Activated CD8-positive, alpha-beta memory T cell treated with anti-CD3 and anti-CD28 coated beads, Interleukin-2, amount 10 ng/mL, durations not matched to agents 7 days and 5 days (primary cell): ENCODE measurements around the gene SPTLC2. TPM values are rescaled to one million over a fixed set of nuclear protein-coding genes. Genes with fewer than 3 reads are reported as not detected.
A peak's percentile ranks its signal among the peaks of the same experiment; 100 is the strongest.
"Not testable (repeated sequence)": the region's sequence is repeated elsewhere in the genome, so short reads cannot be mapped to it uniquely, and the experiment has no call there.

ENCODE experiments used
- ATAC-seq: fragments of 150-1000 bp; cut with Tn5 transposase; one replicate; pipeline ENCODE4 v1.10.0; 2021; ENCODE audit warnings: moderate library complexity
- CTCF ChIA-PET: fragments of 350-600 bp; sonication (Branson Sonifier 250); formaldehyde crosslinking; loops from one replicate; lab custom pipeline; 2021; ENCODE audit warnings: antibody characterized with exemption; lab: Charles Lee
- DNase-seq: peaks from one replicate; pipeline ENCODE4 v3.0.0-alpha.2; 2020
- H3K27ac Mint-ChIP-seq: one replicate; pipeline ENCODE4 v1.8.0; 2021; ENCODE audit warnings: mild to moderate bottlenecking, mixed read lengths
- H3K27me3 Mint-ChIP-seq: one replicate; pipeline ENCODE4 v1.8.0; 2021; ENCODE audit warnings: mixed read lengths
- H3K36me3 Mint-ChIP-seq: one replicate; pipeline ENCODE4 v1.8.0; 2021; ENCODE audit warnings: mild to moderate bottlenecking, mixed read lengths
- H3K4me1 Mint-ChIP-seq: one replicate; pipeline ENCODE4 v1.8.0; 2021; ENCODE audit warnings: mixed read lengths
- H3K4me3 Mint-ChIP-seq: one replicate; pipeline ENCODE4 v1.8.0; 2021; ENCODE audit warnings: mild to moderate bottlenecking, moderate library complexity, mixed read lengths
- H3K9me3 Mint-ChIP-seq: one replicate; pipeline ENCODE4 v1.8.0; 2022; ENCODE audit warnings: low read depth, mixed read lengths
- total RNA-seq, 2 experiments: library from RNA; stranded (reverse); gene quantifications; one replicate each; pipeline ENCODE4 v1.2.3, GENCODE V29; 2021

SPTLC2 gene
- total RNA-seq, 2 experiments from 2014 or later: 34.5 to 43.3 TPM

DNA sequence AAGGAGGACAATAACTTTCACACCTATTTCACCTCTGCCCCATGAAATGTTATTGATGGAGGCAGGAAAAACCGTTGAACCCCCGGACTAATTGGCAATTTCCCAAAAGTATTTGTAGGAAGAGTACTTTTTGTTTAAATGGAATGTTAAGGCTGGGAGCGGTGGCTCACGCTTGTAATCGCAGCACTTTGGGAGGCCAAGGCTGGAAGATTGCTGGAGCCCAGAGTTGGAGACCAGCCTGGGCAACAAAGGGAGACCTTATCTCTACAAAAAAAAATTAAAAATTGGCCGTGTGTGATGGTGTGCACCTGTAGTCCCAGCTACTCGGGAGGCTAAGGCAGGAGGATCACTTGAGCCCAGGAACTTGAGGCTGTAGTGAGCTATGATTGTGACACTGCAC is 26.0 kb upstream of the SPTLC2 start:
- Mint-ChIP-seq H3K27me3 (no peaks in the 10 kb centered on the region), H3K4me3 (peak overlapping the region; percentile 75), H3K9me3 (peaks cover 2% of the 10 kb centered on the region), H3K36me3 (peaks cover 2% of the 10 kb centered on the region), H3K4me1 (peaks cover 18% of the 10 kb centered on the region), H3K27ac (peak overlapping the region; percentile 85)
- CTCF ChIA-PET: interaction anchor here (0.7 to 1.4 kb wide), 2 partner anchors 11 to 13 kb away, joined by 3 read pairs; no protein-coding TSS in a partner anchor
- no peak for DNase-seq
- no peak for ATAC-seq

DNA sequence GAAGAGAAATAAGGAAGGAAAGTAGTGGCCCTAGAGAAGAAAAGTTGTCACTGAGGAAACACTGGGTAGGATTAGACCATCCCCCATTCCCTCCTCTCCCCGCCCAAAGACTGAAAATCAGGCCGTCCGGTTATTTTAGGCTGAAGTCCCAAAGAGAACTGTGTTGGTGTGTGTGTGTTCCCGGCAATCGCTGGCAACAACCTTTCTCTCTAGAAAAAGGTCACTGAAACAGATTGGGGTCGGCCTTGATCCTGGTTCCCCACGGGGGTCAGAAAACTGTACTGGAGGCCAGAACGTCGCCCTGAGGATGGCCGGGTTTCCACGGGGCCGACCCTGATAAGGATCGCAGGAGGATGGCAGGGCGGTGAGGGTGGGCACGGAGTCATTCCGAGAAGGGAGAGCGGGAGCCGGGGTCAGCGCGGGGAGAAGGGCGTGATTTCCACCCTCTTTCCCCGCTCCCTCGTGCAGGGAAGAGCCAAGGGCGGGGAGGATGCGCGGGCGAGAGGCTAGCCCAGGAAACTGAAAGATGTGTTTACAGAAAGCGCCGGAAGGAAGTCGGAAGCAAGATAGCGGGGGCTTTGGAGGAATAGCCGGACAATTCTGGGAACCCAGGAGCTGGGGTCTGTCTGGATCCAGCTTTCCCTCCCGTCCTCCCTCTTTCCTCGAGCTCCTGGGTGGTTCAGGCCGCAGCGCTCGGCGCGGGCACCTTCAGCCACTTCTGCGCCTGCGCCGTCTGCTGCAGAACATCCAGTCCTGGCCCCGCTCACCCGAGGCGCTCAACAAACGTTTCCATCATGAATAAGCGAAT is 25.3 kb upstream of the SPTLC2 start:
- DNase-seq: peak; percentile 75
- peak overlapping the region; percentile 85 for H3K27ac Mint-ChIP-seq
- CTCF ChIA-PET: interaction anchor here (1.4 kb wide), 1 partner anchor 12 kb away, joined by 3 read pairs; no protein-coding TSS in a partner anchor

DNA sequence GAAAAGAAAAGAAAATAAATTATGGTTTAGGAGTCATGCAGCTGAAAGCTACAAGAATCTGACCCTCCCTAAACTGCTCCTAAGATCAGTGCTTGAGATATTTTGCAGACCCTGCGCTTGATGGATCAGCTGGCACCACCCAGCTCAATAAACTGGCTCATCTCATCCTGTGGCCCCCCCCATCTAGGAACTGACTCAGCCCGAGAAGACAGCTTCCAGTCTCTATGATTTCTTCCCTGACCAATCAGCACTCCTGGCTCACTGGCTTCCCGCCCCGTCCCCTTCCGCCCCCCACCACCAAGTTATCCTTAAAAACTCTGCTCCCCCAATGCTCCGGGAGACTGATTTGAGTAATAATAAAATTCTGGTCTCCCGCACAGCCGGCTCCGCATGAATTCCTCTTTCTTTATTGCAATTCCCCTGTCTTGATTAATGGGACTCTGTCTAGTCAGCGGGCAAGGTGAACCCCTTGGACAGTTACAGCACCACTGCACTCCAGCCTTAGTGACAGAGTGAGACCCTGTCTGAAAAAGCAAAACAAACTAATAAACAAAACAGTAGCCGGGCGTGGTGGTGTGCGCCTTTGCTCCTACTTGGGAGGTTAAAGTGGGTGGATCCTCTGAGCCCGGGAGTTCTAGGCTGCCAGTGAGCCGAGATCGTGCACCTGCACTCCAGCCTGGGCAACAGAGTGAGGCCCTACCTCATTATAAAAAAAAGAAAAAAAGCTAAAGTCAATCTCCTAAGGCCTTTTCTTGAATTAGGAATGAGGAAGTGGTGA is 24.5 kb upstream of the SPTLC2 start:
- H3K4me3 Mint-ChIP-seq: peak overlapping the region; percentile 75
- peaks cover 18% of the 10 kb centered on the region for H3K4me1 Mint-ChIP-seq
- CTCF ChIA-PET: interaction anchor here (1.0 to 1.4 kb wide), 2 partner anchors 13 to 16 kb away, joined by 3 read pairs; no protein-coding TSS in a partner anchor
- peak overlapping the region; percentile 85 for H3K27ac Mint-ChIP-seq
- DNase-seq: no peak
- no peaks in the 10 kb centered on the region for H3K27me3 Mint-ChIP-seq
- peaks cover 2% of the 10 kb centered on the region for H3K36me3 Mint-ChIP-seq
- ATAC-seq: no peak
- H3K9me3 Mint-ChIP-seq: no peaks in the 10 kb centered on the region

More for the DNA sequence above, 25.3 kb upstream of the SPTLC2 start:
- Mint-ChIP-seq H3K27me3 (no peaks in the 10 kb centered on the region), H3K36me3 (peaks cover 2% of the 10 kb centered on the region), H3K9me3 (peaks cover 2% of the 10 kb centered on the region), H3K4me3 (peak overlapping the region; percentile 75), H3K4me1 (peaks cover 18% of the 10 kb centered on the region)
- peak; percentile 93 for ATAC-seq

DNA sequence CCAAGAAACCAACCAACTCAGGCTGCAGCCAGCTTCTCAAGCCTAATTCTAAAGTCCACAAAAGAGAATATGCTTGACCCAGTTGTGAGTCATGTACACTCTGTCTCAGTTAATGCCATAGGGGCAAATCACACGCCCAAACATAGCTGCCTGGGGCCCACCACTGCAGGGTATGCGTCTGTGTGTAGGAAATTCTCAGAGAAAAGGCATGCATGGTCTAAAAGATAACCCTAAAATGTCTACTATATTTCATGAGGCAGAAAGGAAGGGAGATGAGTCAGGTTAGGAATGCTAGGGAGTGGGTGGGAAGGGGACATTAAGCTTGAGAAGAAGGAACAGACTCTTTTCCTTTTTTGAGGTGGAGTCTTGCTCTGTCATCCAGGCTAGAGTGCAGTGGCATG is 22.3 kb upstream of the SPTLC2 start:
- Mint-ChIP-seq H3K9me3 (no peaks in the 10 kb centered on the region), H3K4me1 (peaks cover 18% of the 10 kb centered on the region), H3K4me3 (no peak overlapping the region), H3K36me3 (peaks cover 2% of the 10 kb centered on the region), H3K27me3 (no peaks in the 10 kb centered on the region), H3K27ac (no peak overlapping the region)
- DNase-seq (no peak), ATAC-seq (no peak)
- CTCF ChIA-PET: no interaction called here

DNA sequence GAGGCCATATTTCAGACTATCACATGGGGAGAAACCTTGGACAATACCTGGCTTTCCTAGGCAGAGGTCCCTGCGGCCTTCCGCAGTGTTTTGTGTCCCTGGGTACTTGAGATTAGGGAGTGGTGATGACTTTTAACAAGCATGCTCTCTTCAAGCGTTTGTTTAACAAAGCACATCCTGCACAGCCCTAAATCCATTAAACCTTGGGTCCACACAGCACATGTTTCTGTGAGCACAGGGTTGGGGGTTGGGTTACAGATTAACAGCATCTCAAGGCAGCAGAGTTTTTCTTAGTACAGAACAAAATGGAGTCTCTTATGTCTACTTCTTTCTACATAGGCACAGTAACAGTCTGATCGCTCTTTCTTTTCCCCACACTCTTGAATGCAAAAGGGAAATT is 19.4 kb upstream of the SPTLC2 start:
- CTCF ChIA-PET, H3K27ac Mint-ChIP-seq, ATAC-seq, H3K36me3 Mint-ChIP-seq, DNase-seq, H3K27me3 Mint-ChIP-seq, H3K4me1 Mint-ChIP-seq, H3K4me3 Mint-ChIP-seq, H3K9me3 Mint-ChIP-seq: not testable (repeated sequence)

DNA sequence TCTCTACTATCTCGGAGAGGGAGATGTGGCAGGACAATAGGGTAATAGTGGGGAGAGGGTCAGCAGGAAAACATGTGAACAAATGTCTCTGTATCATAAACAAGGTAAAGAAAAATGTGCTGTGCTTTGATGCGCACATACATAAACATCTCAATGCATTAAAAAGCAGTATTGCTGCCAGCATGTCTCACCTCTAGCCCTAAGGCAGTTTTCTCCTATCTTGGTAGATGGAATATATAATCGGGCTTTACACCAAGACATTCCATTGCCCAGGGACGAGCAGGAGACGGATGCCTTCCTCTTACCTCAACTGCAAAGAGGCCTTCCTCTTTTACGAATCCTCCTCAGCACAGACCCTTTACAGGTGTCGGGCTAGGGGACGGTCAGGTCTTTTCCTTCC is 19.0 kb upstream of the SPTLC2 start:
- H3K27me3 Mint-ChIP-seq, CTCF ChIA-PET, ATAC-seq, DNase-seq, H3K36me3 Mint-ChIP-seq, H3K27ac Mint-ChIP-seq, H3K4me3 Mint-ChIP-seq, H3K9me3 Mint-ChIP-seq, H3K4me1 Mint-ChIP-seq: not testable (repeated sequence)

DNA sequence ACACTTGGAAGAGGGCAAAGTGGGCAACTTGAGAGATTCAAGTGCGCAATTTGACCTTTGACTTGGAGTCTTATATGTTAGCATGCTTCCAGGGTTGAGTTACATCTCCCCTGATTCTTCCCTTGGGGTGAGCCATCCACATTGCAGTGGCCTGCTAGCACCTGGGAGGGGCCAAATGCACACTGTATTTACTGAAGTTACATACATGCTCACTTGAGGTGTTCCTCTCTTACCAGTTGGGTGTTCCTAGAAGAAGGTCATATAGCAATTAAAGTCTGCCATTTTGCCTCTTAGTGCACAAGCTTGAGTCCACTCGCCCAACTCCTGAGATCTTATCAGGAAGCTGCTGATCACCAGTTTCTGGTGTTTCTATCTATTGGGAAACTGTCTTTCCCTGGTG is 13.7 kb upstream of the SPTLC2 start:
- Mint-ChIP-seq H3K27ac (no peak overlapping the region), H3K9me3 (peaks cover 2% of the 10 kb centered on the region), H3K4me3 (no peak overlapping the region), H3K27me3 (peaks cover 5% of the 10 kb centered on the region), H3K4me1 (peaks cover 3% of the 10 kb centered on the region), H3K36me3 (no peaks in the 10 kb centered on the region)
- DNase-seq (no peak), ATAC-seq (no peak)
- CTCF ChIA-PET: no interaction called here

DNA sequence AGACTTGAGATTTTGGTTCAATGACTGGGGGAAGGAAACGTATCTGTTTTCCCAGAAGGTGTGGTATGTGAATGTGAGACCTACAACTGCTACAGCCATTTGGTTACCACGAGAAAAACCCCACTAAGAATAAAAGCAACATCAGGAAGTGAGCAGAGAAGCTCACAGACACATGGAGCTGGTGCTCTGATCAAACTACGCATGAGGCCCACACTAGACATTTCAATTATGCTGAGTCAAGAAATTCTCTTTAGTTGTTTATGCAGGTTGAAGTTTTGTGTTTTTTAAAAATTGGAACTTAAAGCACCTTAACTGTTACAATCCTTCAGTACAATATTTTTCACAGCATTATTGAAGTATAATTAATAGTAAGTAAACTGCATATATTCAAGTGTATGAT is 8.9 kb upstream of the SPTLC2 start:
- Mint-ChIP-seq H3K27ac (no peak overlapping the region), H3K27me3 (no peaks in the 10 kb centered on the region), H3K36me3 (no peaks in the 10 kb centered on the region), H3K4me1 (peaks cover 4% of the 10 kb centered on the region), H3K9me3 (peaks cover 2% of the 10 kb centered on the region), H3K4me3 (no peak overlapping the region)
- CTCF ChIA-PET: no interaction called here
- DNase-seq (no peak), ATAC-seq (no peak)

DNA sequence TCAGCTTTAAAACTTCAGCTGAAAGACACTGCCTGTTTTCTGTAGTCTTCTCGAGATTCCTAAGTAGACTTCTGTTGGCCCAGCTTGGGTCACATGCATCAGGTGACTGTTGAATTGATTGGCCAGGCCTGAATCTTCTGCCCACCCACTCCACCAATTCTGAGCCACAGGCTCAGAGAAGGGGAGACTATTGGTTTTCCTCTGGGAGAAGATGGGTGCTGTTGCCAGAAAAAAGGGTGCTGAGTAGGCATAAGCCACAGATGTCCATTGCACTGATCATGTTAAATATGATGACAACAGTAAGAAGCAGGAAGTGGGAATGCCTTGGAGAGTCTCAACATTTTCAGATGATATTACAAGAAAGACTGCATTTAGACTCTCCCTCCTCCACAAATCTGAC is 6.8 kb upstream of the SPTLC2 start:
- Mint-ChIP-seq H3K4me1 (peaks cover 4% of the 10 kb centered on the region), H3K4me3 (no peak overlapping the region), H3K27me3 (no peaks in the 10 kb centered on the region), H3K36me3 (no peaks in the 10 kb centered on the region), H3K9me3 (peaks cover 2% of the 10 kb centered on the region), H3K27ac (no peak overlapping the region)
- CTCF ChIA-PET: no interaction called here
- no peak for DNase-seq
- ATAC-seq: no peak

DNA sequence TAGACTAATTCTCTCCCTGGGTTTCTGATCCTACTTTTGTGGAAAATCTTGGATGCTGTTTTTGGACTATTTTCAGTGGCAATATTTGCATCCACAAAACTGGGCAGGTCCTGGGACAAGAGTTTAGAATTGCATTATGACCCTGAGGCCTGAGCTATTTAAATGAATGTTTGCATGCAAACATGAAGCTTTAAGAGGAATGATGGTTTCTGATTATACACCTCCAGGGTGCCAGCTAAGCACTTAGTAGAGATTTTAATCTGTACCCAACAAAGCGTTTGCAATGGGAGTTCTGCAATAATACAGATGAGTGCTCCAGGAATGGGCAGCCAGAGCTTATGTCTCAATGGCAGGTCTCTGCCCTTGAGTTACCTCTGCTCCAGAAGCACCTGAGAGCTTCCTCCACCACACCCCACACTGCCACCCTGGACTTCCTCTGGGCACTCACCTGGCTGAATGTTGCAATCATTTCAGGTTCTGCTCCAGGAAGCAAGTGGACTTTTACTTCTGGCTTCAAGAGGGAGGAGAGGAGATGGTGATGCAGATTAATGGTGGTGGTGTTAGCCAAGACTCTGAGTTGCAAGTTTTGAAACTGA is 6.0 kb upstream of the SPTLC2 start:
- CTCF ChIA-PET: no interaction called here
- Mint-ChIP-seq H3K4me3 (no peak overlapping the region), H3K36me3 (no peaks in the 10 kb centered on the region), H3K27me3 (no peaks in the 10 kb centered on the region), H3K9me3 (peaks cover 2% of the 10 kb centered on the region), H3K4me1 (peaks cover 4% of the 10 kb centered on the region), H3K27ac (no peak overlapping the region)
- ATAC-seq (no peak), DNase-seq (no peak)

DNA sequence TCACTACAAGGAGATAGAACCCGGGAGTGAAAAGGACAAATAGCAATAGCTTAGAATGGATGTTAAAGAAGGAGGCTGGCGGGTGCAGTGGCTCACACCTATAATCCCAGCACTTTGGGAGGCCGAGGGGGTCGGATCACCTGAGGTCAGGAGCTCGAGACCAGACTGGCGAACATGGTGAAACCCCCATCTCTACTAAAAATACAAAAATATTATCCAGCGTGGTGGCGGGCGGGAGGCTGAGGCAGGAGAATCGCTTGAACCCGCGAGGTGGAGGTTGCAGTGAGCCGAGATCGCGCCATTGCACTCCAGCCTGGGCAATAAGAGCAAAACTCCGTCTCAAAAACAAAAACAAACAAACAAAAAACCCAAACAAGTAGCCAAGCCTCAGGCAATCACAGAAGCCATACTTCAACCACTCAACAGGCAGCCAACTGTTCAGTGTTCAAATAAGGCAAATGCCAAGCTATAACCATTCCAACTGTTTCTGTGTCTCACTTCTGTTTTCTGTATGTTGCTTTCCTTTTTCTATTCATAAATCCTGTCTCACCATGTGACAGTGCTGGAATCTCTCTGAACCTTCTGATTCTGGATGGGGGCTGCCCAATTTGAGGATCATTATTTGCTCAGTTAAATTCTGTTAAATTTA is 3.9 kb upstream of the SPTLC2 start:
- Mint-ChIP-seq H3K36me3 (peaks cover 1% of the 10 kb centered on the region), H3K27me3 (no peaks in the 10 kb centered on the region), H3K4me1 (peaks cover 9% of the 10 kb centered on the region), H3K27ac (no peak overlapping the region), H3K4me3 (no peak overlapping the region), H3K9me3 (no peaks in the 10 kb centered on the region)
- CTCF ChIA-PET: no interaction called here
- no peak for ATAC-seq
- no peak for DNase-seq

DNA sequence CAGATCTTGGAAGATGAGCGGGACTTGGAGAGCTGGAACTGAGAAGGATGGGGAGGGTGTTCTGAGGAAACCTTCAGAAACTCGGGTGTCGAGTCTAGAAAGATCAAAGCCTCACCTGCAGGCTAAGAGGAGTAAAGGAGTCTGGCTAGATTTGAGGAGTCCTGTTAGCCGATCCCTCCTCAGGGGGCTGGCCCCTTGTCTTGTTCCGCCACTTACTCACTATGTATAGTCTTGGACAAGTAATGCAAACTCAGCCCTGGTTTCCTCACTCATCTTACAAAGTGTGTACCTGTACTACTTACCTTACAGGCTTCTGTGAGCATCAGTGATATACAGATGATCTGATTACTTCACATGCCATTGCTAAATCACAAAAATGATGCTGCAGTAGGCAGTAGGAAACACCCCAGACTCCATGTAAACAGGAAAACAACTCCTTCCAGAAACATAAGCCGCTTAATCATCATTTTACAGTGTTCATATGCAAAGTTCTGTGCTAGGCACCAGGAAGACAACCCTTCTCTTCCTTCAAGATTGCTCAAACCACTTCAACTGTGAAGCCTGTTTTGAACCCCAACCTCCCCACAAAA is 2.0 kb upstream of the SPTLC2 start:
- H3K27ac Mint-ChIP-seq: no peak overlapping the region
- H3K4me3 Mint-ChIP-seq: no peak overlapping the region
- peaks cover 20% of the 10 kb centered on the region for H3K4me1 Mint-ChIP-seq
- H3K27me3 Mint-ChIP-seq: no peaks in the 10 kb centered on the region
- no peaks in the 10 kb centered on the region for H3K9me3 Mint-ChIP-seq
- H3K36me3 Mint-ChIP-seq: peaks cover 11% of the 10 kb centered on the region
- ATAC-seq (no peak), DNase-seq (no peak)
- CTCF ChIA-PET: interaction anchor here (0.6 to 1.7 kb wide), 5 partner anchors 13 to 302 kb away, joined by 3 to 4 read pairs (median 3); no protein-coding TSS in a partner anchor

DNA sequence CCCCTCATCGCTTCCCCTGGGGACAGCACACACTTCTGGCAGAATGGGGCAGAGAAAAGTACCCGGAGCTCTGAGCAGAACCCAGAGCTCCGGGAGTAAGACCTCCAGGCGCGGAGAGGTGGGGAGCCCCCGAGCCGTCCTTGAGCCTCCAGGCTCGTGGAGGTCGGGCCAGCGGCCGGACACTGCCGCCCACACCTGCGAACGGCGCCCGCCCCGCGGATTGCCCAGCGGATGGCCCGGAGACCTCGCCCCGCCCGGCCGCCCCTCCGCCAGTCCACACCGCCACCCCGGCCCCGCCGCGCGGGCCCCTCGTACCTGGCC is 344 bp downstream of the SPTLC2 start:
- H3K4me3 Mint-ChIP-seq: peak overlapping the region; percentile 81
- H3K27me3 Mint-ChIP-seq: no peaks in the 10 kb centered on the region
- H3K27ac Mint-ChIP-seq: peak overlapping the region; percentile 87
- DNase-seq: no peak
- CTCF ChIA-PET: interaction anchor here (1.6 to 2.2 kb wide), 2 partner anchors 8 to 13 kb away, joined by 4 to 5 read pairs; no protein-coding TSS in a partner anchor
- peak; percentile 2 for ATAC-seq
- no peaks in the 10 kb centered on the region for H3K9me3 Mint-ChIP-seq
- peaks cover 13% of the 10 kb centered on the region for H3K36me3 Mint-ChIP-seq
- H3K4me1 Mint-ChIP-seq: peaks cover 36% of the 10 kb centered on the region
